HG02763 (cell line): Measurements from ENCODE around the gene CYP27B1.

Experiments used
- ATAC-seq: cut with Tn5 transposase; IDR thresholded peaks from one replicate; pipeline ENCODE4 v1.9.1; 2021; ENCODE audit warnings: mild to moderate bottlenecking, moderate library complexity; ENCODE audit not compliant: unreplicated experiment

CYP27B1 gene

GRCh38 chr12:57751788-57752667 lies 14.8 kb downstream of the CYP27B1 start, which contains the start of gene CDK4:
CDK4 (minus strand) TSS chr12:57752310; CDS start chr12:57751717, 593 bp downstream.
- peak; percentile 78 for ATAC-seq

GRCh38 chr12:57751432-57751787 lies 15.5 kb downstream of the CYP27B1 start:
- no peak for ATAC-seq

- no peak for ATAC-seq
Measured at GRCh38 chr12:57750561-57751431, 16.1 kb downstream of the CYP27B1 start.

GRCh38 chr12:57749061-57749460 lies 17.8 kb downstream of the CYP27B1 start:
- ATAC-seq: no peak

GRCh38 chr12:57746025-57746424 lies 20.9 kb downstream of the CYP27B1 start:
- ATAC-seq: no peak

- no peak for ATAC-seq
Measured at GRCh38 chr12:57745485-57745881, 21.4 kb downstream of the CYP27B1 start.

- peak; percentile 83 for ATAC-seq
Measured at GRCh38 chr12:57744777-57745484, 21.9 kb downstream of the CYP27B1 start, which contains the start of gene TSPAN31. TSPAN31 (plus strand) TSS chr12:57745039; CDS start chr12:57745155, 116 bp downstream.

- peak; percentile 30 for ATAC-seq
Measured at GRCh38 chr12:57744194-57744776, 22.6 kb downstream of the CYP27B1 start.

- no peak for ATAC-seq
Measured at GRCh38 chr12:57743769-57744168, 23.1 kb downstream of the CYP27B1 start.

- ATAC-seq: peak; percentile 50
Measured at GRCh38 chr12:57741844-57742738, 24.8 kb downstream of the CYP27B1 start.

- no peak for ATAC-seq
Measured at GRCh38 chr12:57741413-57741789, 25.5 kb downstream of the CYP27B1 start.

GRCh38 chr12:57740656-57741412 lies 26.0 kb downstream of the CYP27B1 start:
- ATAC-seq: peak; percentile 37

GRCh38 chr12:57739914-57740538 lies 26.9 kb downstream of the CYP27B1 start:
- ATAC-seq: no peak

GRCh38 chr12:57739387-57739786 lies 27.5 kb downstream of the CYP27B1 start:
- ATAC-seq: no peak

- no peak for ATAC-seq
Measured at GRCh38 chr12:57738661-57739237, 28.1 kb downstream of the CYP27B1 start, which contains the start of gene AGAP2. AGAP2 (minus strand) TSS chr12:57738742; CDS start chr12:57738246, 496 bp downstream.

GRCh38 chr12:57737467-57738460 lies 29.1 kb downstream of the CYP27B1 start:
- no peak for ATAC-seq
